Peyer's patch (tissue), 4 donors: Measurements from ENCODE around the gene ZBTB46.

Experiments
- POLR2A ChIP-seq, 2 donors: fragments of 450-650 bp; IDR thresholded peaks; one replicate each; pipeline ENCODE4 v1.5.1; 2017; ENCODE audit warnings: antibody characterized with exemption in 2 of 2, mild to moderate bottlenecking in 2 of 2, moderate library complexity in 2 of 2
- TF ChIP-seq, protein P1 (sequence below), 6 experiments: fragments of 450-650 bp in 4 of 6; fragments of 200-600 bp in 2 of 6; sonication (generic) in 1 of 6; IDR thresholded peaks; one replicate each; pipeline ENCODE4 v1.5.1; 2017 to 2019; ENCODE audit warnings: antibody characterized with exemption in 6 of 6, mild to moderate bottlenecking in 3 of 6, moderate library complexity in 1 of 6

DNA sequence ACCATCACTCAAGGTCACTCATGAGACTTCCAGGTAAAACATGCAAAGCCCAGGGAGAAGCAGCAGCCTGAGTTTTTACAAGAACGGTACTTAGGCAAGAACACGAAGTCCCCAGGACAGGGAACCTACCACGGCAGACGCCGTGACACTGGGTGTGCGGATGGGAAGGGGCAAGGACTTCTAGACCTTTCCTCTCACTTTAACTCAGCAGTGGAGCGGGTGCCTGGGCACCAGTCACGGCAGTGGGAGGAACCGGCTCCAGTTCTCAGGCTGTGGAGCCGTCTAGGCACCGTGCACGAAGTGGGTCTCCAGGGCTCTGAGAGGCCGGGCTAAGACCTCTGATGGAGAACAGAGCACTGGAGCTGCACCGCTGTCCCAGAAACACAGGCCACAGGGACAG, 2.5 kb downstream of the ZBTB46 start:
- TF ChIP-seq POLR2A (IDR thresholded peaks at IDR 0.05): no peak
- TF ChIP-seq, protein P1, sequence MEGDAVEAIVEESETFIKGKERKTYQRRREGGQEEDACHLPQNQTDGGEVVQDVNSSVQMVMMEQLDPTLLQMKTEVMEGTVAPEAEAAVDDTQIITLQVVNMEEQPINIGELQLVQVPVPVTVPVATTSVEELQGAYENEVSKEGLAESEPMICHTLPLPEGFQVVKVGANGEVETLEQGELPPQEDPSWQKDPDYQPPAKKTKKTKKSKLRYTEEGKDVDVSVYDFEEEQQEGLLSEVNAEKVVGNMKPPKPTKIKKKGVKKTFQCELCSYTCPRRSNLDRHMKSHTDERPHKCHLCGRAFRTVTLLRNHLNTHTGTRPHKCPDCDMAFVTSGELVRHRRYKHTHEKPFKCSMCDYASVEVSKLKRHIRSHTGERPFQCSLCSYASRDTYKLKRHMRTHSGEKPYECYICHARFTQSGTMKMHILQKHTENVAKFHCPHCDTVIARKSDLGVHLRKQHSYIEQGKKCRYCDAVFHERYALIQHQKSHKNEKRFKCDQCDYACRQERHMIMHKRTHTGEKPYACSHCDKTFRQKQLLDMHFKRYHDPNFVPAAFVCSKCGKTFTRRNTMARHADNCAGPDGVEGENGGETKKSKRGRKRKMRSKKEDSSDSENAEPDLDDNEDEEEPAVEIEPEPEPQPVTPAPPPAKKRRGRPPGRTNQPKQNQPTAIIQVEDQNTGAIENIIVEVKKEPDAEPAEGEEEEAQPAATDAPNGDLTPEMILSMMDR (IDR thresholded peaks at IDR 0.05): no peak
